HG03280 (cell line): ENCODE data around the gene USP10.

Source experiments
- ATAC-seq: cut with Tn5 transposase; IDR thresholded peaks from one replicate; pipeline ENCODE4 v1.9.1; 2021; ENCODE audit warnings: mild to moderate bottlenecking, moderate library complexity; ENCODE audit not compliant: unreplicated experiment

USP10 gene

DNA sequence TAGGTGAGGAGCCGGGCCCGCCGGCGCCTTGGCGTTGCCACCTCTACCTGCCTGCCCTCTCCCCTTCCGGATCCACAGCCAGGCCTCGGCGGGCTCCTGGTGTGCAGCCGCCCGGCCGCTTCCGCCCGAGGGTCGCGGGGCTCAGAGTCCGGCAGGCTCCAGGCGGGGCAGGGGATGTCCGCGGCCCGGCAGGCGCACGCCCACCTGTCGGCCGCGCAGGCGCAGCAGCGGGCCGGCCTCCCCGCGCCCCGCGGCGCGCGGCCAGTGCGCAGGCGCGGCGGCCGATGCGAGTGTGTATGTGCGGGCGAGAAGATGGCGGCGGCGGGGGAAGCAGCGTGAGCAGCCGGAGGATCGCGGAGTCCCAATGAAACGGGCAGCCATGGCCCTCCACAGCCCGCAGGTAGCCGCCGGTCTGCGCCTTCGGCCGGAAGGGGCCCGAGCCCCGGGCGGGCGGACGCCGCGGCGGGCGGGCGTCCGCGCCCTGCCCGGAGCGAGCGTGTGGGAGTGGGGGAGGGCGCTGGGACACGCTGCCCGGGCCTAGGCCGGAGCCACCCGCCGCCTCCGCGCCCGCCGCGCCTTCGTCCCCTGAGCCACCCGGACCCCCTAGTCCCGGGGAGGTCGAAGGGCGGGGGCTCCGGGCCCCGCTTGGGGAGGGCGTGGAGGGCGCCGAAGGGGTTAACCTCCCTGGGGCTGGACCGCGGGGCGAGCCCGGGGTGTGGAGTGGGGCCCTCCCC is at the start of gene USP10:
TSS of gene USP10 (plus strand) at position 289 of the 734 bp plus-strand sequence. CDS start at position 380, 91 bp downstream.
- peak; percentile 83 for ATAC-seq

- ATAC-seq, result no peak
Observed at GRCh38 chr16:84650062-84650991, 49.5 kb upstream of the USP10 start.

- no peak for ATAC-seq
Observed at GRCh38 chr16:84652566-84652965, 47.2 kb upstream of the USP10 start.

- ATAC-seq, result no peak
Observed at GRCh38 chr16:84654238-84654637, 45.6 kb upstream of the USP10 start.

GRCh38 chr16:84654998-84655397 is 44.8 kb upstream of the USP10 start:
- ATAC-seq, result no peak

DNA sequence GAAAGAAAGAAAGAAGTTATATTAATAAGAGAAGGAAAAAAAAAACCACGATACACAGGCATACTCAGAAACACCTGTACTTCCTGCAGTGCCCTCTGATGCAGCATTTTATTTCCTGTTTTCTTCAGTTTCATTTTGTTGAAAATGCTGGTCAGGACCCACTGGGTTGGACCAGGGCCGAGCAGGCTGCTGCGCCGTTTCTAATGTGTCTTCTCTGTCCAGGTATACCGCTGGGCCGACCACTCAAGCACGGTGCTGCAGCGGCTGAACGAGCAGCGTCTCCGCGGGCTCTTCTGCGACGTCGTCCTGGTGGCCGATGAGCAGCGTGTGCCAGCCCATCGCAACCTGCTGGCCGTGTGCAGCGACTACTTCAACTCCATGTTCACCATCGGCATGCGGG is 43.2 kb upstream of the USP10 start:
- ATAC-seq, result no peak

DNA sequence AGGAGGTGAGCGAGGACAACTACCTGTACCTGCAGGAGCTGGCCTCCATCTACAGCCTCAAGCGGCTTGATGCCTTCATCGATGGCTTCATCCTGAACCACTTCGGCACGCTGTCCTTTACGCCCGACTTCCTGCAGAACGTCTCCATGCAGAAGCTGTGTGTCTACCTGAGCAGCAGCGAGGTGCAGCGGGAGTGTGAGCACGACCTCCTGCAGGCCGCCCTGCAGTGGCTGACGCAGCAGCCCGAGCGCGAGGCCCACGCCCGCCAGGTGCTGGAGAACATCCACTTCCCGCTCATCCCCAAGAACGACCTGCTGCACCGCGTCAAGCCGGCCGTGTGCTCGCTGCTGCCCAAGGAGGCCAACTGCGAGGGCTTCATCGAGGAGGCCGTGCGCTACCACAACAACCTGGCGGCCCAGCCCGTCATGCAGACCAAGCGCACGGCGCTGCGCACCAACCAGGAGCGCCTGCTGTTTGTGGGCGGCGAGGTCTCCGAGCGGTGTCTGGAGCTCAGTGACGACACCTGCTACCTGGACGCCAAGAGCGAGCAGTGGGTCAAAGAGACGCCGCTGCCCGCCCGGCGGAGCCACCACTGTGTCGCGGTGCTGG is 42.5 kb upstream of the USP10 start:
- no peak for ATAC-seq

DNA sequence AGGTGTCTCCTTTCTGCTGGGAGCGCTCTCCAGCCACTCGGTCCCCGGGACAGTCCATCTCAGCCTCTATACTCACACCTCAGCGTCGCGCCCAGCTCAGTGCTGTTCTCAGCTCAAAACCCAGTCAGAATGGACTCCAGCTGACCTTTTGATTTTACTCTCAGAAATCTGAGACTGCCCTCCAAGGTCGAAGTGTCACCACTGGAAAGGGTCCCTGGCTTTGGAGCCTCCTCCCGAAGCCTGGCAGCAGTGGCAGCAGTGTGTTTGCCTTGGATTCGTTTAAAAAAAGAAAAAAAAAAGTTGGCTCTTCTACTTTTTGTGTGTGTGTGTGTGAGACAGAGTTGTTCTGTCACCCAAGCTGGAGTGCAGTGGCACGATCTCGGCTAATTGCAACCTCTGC is 41.1 kb upstream of the USP10 start:
- no peak for ATAC-seq

DNA sequence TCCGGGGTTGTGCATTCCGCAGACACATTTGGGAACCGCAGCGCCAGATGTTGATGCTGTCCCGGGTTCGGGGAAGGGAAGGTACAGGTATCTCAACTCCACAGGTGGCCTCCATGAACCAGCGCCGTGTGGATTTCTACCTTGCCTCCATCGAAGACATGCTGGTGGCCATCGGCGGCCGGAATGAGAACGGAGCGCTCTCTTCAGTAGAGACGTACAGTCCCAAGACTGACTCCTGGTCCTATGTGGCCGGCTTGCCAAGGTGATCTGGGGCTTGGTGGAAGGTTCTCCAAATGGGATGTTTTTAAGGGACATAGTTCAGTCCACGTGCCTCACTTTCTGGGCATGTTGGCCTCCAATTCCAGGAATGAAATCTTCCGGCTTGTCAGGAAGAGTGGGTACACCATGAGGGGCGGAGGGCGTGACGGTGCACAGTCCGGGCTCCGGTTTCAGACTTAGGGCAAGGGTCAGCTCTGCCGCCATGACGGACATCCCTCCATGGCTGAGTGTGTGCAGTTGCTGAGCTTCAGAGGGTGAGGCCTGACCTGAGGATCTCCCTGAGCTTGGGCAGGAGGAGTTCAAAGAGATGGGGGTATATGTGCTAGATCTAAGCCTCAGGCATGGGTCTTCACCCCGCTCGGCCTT is 40.0 kb upstream of the USP10 start:
- no peak for ATAC-seq

DNA sequence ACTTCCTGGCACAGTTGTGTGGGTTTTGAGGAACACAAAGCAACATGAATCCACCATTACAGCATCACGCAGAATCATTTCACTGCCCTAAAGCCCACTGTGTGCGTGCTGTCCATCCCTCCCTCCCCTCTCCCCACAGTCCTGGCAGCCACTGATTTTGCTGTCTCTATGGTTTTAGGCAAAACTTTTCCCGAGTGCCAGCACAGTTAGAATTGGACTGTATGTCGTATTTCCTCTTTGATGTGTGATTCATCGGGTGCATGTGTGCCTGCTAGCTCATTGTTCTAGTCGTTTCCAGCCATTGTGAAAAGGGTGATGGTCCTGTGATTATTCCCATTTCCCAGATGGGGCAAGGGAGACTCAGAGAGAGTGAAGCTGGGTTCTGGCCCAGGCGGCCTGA is 38.8 kb upstream of the USP10 start:
- ATAC-seq, result no peak

- ATAC-seq, result no peak
Observed at GRCh38 chr16:84661418-84662060, 38.3 kb upstream of the USP10 start.

GRCh38 chr16:84662471-84662870 is 37.3 kb upstream of the USP10 start:
- ATAC-seq, result no peak

GRCh38 chr16:84663433-84664101 is 36.2 kb upstream of the USP10 start:
- no peak for ATAC-seq

DNA sequence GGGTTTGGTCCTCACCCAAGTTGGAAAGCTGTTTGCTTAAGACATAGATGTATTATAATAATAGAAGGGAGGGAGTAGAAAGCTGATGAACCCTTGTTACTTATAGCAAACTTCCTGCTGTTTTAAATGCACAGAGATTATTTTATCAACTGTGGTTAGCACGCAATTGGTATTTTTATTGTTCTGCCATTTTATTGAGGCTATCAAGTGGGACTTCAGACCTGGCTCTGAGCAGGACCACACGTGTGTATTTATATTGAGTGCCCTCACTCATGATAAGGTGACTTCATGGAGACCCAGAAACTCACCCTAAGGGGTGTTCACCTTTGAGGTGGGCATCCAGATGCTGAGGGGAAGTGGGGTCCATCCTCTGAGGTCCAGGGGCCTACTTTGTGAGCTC is 34.4 kb upstream of the USP10 start:
- ATAC-seq, result no peak

- no peak for ATAC-seq
Observed at GRCh38 chr16:84665843-84666242, 34.0 kb upstream of the USP10 start.

- ATAC-seq, result no peak
Observed at GRCh38 chr16:84667600-84668309, 32.0 kb upstream of the USP10 start.

- no peak for ATAC-seq
Observed at GRCh38 chr16:84670063-84670462, 29.7 kb upstream of the USP10 start.

- ATAC-seq, result peak; percentile 65
Observed at GRCh38 chr16:84672276-84673202, 27.3 kb upstream of the USP10 start.

DNA sequence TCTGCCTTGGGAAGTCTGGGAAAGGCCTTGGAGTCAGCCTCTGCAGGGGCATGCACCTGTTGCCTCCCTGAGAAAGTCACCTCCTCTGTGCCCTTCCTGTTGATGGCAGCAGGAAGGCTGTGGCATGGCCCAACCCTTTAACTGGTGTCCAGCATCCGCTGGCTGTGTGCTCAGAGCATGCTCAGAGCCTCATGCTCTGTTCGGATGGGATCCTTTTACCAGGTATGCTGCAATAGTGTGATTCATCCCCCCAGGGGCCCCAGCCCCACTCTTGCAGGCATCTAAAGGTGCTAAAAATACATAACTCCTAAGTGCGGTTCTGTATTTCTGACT is 26.6 kb upstream of the USP10 start:
- ATAC-seq, result no peak
